ENCODE data around the gene HOXB8.

DNA sequence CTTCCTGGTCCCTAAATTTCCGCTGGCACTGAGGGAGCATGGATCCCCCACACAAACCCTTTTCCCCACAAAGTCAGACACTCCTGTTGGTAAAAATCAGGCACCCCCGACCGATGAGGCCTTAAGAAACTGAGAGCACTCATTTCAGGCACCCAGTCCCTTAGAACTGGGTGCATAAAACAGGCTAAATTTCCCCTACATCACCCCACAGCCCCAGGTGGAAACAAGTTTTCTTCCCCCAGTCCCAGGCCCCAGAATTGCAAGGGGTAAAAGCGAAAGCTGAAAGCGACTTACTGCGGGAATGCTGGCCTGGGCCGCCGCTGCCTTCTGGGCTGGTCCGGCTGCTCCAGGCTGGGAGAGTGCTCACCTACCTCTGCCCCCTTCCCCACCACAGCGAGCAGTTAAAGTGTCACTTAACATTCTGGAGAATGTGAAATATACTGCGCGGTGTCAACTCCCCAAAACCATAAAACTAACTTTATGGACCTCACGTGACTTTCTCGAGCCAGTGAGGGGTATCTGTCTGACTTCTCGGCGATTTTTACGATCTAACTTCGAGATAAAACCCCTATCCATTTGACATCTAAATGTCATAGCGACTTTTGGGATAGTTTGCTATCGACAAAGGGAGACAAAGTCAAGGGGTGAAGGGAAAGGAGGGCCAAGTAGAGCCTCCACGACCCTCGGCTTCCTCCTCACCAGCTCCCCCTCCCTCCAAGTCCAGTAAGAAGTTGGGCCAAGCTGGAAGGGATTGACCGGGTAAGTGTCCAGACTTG, 25.1 kb downstream of the HOXB8 start, which contains the start of gene HOXB3:
- TF ChIP-seq, protein P1, sequence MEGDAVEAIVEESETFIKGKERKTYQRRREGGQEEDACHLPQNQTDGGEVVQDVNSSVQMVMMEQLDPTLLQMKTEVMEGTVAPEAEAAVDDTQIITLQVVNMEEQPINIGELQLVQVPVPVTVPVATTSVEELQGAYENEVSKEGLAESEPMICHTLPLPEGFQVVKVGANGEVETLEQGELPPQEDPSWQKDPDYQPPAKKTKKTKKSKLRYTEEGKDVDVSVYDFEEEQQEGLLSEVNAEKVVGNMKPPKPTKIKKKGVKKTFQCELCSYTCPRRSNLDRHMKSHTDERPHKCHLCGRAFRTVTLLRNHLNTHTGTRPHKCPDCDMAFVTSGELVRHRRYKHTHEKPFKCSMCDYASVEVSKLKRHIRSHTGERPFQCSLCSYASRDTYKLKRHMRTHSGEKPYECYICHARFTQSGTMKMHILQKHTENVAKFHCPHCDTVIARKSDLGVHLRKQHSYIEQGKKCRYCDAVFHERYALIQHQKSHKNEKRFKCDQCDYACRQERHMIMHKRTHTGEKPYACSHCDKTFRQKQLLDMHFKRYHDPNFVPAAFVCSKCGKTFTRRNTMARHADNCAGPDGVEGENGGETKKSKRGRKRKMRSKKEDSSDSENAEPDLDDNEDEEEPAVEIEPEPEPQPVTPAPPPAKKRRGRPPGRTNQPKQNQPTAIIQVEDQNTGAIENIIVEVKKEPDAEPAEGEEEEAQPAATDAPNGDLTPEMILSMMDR (IDR thresholded peaks at IDR 0.05; ENCODE audit: poor library complexity, severe bottlenecking) = no peak
- no peak for TF ChIP-seq EZH2 (IDR thresholded peaks at IDR 0.05; ENCODE audit: borderline replicate concordance, insufficient read depth, low read length, poor library complexity, severe bottlenecking)

Data from neural cell (in vitro differentiated cells).